NCI-H2171 treated with DMSO at 0.1 percent for 48 hours (cell line): ENCODE measurements around the gene BGLAP.

Experiments used
- DNase-seq: peaks from one replicate; lab custom pipeline; 2025; lab: John Stamatoyannopoulos, UW

The BGLAP gene

GRCh38 chr1:156257711-156258110 lies 15.7 kb downstream of the BGLAP start:
- DNase-seq = no peak

- DNase-seq = no peak
Observed at GRCh38 chr1:156258859-156259258, 16.9 kb downstream of the BGLAP start.

DNA sequence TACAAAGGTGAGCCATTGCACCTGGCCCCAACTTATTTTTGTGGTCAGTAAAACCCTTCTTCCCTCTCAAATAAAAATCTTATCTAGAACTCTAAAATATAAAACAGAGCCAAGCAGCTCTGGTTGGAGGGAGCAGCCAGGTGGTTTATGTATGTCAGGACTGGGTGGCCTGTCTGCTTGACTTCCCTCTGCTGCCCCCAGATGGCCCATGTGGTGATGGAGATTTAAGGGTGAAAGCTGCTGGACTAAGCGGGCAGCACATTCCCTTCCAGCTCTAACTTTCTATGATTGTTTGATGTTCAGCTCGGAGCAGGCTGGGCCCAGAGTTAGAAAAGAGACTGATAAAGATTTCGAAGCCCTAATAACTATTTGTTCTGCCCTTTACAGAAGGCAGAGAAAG lies 17.8 kb downstream of the BGLAP start:
- DNase-seq = no peak

DNA sequence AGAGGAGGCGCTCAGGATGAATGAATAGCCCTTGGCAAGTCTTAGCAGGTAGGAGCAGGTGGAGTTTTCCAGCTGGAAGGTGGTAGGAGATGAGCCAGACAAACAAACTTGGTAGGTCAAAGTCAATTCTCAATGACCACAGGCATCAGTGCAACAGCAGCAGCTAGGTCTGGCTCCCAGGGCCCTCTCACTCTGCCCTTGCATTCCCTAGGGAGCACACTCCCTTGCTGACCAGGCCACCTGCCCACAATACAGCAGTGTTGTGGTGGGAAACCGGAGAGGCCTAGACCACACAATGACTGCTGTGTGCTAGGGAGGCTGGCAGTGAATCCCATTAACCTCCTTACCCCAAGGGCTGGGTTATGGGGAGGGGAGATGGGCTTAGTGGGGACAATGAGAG lies 18.9 kb downstream of the BGLAP start:
- DNase-seq = no peak

DNA sequence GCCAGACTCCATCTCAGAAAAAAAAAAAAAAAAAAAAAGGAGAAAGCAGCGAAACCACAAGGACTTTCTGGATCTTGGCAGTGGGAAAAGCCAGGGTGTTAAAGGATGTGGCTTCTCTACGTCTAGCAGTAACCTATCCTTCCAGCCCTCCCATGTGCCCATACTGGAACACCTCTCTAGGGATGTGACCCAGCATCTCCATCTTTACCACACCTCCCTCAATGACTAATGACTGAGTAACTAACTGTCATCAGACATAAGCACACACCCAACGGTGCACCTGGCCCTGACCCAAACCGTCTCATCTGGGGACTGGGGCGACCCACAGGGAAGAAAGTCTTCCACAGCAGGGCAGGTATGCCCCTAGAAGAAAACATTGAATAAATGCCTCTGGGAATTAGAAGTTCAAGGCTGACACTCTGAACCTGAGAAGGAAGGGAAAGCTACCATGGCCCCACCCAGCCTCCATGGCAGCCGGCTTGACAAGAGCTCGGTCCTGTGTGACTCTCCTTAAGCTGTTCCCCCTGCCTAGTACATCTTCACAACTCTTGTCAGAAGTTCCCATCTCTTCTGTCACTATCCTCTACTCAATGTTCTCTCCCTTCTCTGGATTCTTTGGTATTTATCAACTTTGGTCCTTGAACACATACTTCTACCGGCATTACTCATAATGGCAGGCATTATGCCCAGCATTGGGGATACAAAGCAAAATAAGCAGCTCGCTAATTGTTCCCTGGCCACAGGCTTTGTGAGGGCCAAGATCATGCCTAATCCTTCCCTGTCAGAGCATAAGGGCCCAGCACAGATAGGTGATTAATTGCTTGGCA lies 20.7 kb downstream of the BGLAP start:
- no peak for DNase-seq

DNA sequence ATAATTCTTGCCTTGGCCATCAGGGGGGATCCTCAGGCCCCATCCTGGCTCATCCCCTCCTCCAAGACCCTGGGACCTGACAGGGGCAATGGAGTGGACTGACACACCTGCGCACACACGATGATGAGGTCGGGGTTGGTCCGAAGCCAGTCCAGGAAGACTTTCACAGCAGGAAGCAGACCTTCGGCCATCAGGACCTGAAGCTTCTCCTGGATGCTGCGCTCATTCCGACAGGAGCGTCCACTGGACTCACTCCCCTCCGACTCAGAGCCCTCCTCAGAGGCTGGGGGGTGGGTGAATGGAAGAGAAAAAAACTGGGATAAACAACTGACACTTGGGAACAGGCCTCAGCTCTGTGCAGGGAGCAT lies 21.3 kb downstream of the BGLAP start:
- no peak for DNase-seq

DNA sequence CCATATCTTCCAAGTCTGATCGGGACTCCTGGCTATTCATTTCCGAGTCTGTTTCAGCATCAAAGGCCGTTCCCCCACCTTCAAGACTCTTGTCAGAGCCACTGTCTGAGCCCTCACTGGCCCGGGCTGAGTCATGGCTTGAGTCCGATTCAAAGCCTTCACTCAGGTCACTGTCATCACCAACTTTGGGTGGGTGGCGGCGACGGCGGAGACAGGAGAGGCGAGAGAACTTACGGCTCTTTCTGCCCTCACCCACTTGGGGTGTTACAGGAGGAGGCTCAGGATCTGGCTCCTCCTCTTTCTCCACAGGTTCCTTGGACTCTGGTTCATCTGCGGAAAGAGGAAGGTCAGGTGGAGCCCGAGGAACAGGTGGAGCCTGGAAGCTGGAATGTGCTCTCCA lies 24.1 kb downstream of the BGLAP start:
- DNase-seq = no peak

DNA sequence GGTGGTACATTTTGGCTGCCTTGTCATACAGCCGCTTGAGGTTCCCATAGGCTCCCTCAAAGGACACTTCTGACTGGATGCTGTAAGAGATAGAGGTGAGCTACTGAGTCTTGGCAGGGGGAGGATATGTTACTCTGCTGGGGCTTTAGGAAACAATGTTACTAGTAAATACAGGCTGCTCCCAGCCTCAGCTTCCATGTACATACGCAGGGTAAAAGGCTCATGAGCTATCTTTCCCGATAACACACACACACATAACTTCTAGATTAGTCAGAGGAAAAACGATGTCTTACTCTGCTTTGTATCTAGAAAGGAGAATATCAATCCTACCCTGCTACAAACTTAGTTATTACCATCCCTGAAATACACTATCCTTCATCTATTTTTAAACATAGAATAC lies 26.4 kb downstream of the BGLAP start:
- no peak for DNase-seq

DNA sequence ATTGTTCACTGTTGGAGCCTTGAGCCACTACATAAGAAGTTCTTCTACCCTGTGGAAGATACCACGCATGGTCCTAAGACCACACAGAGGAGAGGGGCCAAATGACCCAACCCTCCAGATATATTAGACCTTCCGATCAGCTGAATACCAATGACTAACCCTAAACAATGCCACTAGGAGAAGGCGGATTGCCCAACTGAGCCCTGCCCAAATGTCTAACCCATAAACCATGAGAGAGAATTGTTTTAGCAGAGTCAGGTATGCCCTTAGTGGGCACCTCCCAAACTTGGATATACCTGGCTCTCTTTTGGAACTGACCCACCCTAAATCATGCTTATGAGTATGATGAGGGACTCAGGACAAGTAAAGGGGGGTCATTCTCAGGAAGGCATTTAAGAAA lies 28.3 kb downstream of the BGLAP start:
- DNase-seq = no peak

DNA sequence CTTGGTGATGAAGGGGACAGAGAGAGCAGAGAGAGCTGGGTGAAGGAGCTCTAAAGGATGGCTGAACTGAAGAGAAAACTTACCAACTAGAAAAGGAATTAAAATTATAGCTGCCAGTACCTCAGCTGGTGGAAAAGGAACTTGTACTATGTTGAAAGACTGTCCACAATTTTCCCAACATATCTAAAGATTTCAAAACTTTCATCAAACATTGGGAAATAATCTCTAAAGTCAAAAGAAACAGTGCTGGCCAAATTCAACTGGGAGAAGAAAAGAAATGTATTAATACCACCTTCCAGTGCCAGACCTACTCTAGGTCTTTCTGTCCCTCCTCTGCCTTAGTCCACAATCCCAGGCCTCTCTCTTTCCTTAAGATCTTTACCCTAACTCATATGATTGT lies 34.5 kb downstream of the BGLAP start:
- DNase-seq = no peak

DNA sequence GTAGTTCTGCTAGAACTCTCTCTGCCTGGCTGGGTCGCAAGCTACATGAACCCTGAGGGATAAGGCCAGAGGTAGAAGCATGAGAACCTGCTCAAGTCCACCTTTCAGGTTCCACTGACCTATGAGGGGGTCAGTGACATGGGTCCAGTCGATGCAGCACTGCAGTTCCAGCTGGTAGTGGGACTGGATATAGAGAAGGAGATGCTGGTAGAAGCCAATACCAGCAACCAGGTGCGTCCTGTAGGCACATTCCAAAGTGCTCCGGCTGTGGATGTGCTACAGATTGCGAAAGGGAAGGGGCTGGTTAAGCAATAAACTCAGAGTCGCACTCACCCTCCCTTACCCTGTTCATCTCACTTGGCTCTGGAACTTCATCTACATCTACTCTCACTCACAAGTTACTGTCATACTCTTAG lies 35.0 kb downstream of the BGLAP start:
- no peak for DNase-seq

DNA sequence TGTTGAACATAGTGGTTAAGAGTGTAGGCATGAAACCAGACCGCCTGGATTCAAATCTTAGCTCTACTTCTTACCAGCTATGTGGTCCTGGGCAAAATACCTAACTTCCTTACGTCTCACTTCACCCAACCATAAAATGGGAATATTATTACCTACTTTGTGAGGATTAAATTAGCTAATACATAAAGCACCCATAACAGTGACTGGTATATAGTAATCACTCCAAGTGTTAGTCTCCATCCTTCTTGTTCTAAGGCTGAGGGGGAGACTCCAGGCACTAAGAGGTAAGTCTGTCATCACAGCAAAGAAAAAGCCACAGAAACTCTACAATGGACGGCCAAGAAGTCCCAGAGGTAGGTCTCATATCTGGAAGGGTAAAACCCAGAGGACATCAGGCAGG lies 37.9 kb downstream of the BGLAP start:
- no peak for DNase-seq

GRCh38 chr1:156281281-156281680 lies 39.3 kb downstream of the BGLAP start:
- DNase-seq = no peak

DNA sequence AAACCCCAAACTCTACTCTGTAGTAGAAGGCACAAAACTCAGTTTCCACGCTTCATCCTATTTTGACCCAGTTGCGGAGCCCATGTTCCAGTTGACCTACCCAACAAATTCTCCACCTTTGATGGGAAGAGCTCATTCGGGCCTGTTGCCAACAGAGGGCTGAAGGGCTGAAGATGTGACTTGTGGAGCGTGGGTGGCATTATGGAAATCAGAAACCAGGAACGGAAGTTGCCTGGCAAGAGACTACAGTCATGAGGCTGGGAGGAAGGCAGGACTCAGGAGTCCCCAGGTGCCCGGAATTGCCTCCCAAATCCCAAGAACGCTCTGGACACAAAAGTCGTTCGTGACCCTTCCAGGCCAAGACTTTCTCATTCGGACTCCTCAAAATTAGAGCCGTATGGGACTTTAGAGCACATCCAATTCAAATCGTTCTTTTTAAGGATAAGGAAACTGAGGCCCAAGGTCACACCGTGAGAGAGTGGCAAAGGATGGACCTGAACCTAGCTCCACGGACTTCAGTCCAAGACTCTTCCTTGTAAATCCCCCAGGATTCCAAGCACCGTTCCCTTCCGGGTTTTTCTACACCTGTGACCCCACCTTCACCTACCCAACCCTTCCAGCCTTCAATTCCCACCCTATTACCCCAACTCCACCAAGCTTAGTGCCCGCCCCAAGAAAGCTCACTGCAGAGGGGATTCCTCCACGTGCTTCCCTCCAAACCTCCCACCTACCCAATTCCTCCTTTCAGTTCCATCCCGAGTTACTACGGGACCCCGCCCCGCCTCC lies 39.9 kb downstream of the BGLAP start:
- peak; percentile 61 for DNase-seq

DNA sequence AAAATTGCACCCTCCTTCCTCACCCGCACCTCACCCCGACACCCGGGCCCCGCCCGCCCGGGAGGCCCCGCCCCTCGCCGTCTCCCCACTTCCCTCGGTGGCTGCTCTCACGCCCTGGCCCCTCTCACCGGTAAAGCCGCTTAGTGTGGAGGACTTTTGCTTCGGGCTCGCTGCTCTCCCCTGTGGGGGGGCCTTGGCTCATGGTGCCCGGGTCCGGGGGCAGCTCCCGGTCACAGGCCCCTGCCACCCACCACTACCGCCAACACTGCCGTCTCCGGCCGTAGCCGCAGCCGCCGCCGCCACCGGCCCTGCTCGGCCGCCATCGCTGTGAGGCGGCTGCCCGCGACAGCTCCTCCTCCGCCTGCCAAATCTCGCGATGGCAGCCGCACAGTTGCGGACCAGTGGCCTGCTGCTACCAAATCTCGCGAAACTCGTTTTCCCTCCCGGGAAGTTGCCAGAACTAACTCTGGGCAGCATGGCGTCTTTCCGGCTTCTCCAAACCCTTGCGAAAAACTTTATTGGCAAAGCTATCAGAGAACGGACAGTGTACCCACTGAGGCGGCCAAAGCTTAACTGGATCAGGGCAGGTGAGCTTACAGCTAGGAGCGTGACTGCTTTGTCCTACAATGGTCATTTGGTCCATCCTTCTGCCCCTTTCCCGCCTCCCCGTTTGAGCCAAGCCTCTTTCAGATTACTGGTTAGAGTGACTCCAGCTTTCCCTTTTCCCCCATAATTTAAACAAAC lies 40.7 kb downstream of the BGLAP start, which contains the start of gene SMG5:
Gene SMG5 (minus strand): TSS at position 347 of the 744 bp plus-strand sequence. CDS start 145 bp downstream, at position 202.
- DNase-seq = peak; percentile 96

- DNase-seq = no peak
Observed at GRCh38 chr1:156283521-156283920, 41.5 kb downstream of the BGLAP start.

DNA sequence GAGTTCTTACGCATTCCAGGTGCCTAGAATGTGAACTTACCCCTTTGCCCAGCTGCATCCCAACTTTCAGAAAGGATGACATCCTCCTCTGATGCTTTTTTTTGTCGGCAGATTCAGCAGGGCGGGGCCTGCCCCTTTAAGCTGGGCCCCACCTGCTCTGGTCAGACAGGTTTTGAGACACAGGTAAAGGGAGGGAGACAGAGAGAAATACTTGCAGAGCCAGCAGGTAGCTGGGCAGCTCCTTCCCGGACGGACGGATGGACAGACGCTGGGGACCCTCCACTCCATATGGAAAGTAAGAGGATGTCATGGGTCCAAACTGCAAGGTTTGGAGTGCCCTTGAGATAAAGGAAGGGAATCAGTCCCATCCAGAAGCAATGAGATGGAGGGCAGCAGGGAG lies 42.1 kb downstream of the BGLAP start, which contains the start of gene TMEM79:
Gene TMEM79 (plus strand): TSS at position 214 of the 400 bp plus-strand sequence. CDS start 902 bp downstream, outside the sequence.
- DNase-seq = no peak

- no peak for DNase-seq
Observed at GRCh38 chr1:156284757-156285156, 42.8 kb downstream of the BGLAP start.

DNA sequence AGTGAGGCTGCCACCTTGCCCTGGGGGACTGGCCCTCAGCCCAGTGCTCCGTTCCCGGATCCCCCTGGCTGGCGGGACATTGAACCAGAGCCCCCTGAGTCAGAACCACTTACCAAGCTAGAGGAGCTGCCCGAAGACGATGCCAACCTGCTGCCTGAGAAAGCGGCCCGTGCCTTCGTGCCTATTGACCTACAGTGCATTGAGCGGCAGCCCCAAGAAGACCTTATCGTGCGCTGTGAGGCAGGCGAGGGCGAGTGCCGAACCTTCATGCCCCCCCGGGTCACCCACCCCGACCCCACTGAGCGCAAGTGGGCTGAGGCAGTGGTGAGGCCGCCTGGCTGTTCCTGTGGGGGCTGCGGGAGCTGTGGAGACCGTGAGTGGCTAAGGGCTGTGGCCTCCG lies 43.5 kb downstream of the BGLAP start:
- DNase-seq = no peak

DNA sequence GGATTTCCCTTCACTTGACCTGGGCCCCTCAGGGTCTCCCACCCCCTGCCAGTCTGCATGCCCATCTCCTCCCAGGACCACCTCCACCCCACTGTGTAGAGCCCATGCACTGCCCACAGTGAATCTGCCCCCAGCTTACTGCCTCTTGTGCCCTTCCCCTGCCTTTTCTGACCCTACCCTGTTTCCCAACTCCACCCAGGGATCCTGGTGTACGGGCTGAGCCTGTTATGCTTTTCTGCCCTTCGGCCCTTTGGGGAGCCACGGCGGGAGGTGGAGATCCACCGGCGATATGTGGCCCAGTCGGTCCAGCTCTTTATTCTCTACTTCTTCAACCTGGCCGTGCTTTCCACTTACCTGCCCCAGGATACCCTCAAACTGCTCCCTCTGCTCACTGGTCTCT lies 44.1 kb downstream of the BGLAP start:
- no peak for DNase-seq

GRCh38 chr1:156289857-156290256 lies 47.9 kb downstream of the BGLAP start:
- no peak for DNase-seq

GRCh38 chr1:156291226-156292061 lies 49.5 kb downstream of the BGLAP start:
- no peak for DNase-seq
